GM18907 (cell line): ENCODE measurements around the gene MUTYH.
"Not testable (repeated sequence)": the region's sequence is repeated elsewhere in the genome, so short reads cannot be mapped to it uniquely, and the experiment has no call there.

ENCODE experiments used
- ATAC-seq: cut with Tn5 transposase; IDR thresholded peaks from one replicate; pipeline ENCODE4 v1.9.1; 2021; ENCODE audit warnings: mild to moderate bottlenecking, moderate library complexity; ENCODE audit not compliant: unreplicated experiment

Gene MUTYH

GRCh38 chr1:45339789-45340558 is at the start of gene MUTYH, which contains the start of gene TOE1:
Gene MUTYH, minus strand, starts transcription at chr1:45340440. Its CDS starts 5,935 bp downstream, at chr1:45334505.
Gene TOE1, plus strand, starts transcription at chr1:45340170. Its CDS starts 83 bp downstream, at chr1:45340253.
- peak; percentile 85 for ATAC-seq

- no peak for ATAC-seq
These were observed 46.0 kb upstream of the MUTYH start for GRCh38 chr1:45386219-45386618.

- no peak for ATAC-seq
These were observed 45.1 kb upstream of the MUTYH start for GRCh38 chr1:45385302-45385701.

GRCh38 chr1:45384213-45384612 is 44.0 kb upstream of the MUTYH start:
- not testable (repeated sequence) for ATAC-seq

GRCh38 chr1:45383191-45383590 is 43.0 kb upstream of the MUTYH start:
- ATAC-seq = no peak

- ATAC-seq = no peak
These were observed 41.0 kb upstream of the MUTYH start for GRCh38 chr1:45381243-45381642.

- ATAC-seq = no peak
These were observed 40.5 kb upstream of the MUTYH start for GRCh38 chr1:45380730-45381129.

- no peak for ATAC-seq
These were observed 39.9 kb upstream of the MUTYH start for GRCh38 chr1:45380125-45380524.

GRCh38 chr1:45379524-45379923 is 39.3 kb upstream of the MUTYH start:
- ATAC-seq = no peak

- no peak for ATAC-seq
These were observed 37.9 kb upstream of the MUTYH start for GRCh38 chr1:45378184-45378583.

- ATAC-seq = no peak
These were observed 35.2 kb upstream of the MUTYH start for GRCh38 chr1:45375104-45376090.

- ATAC-seq = no peak
These were observed 33.3 kb upstream of the MUTYH start for GRCh38 chr1:45373573-45373972.

GRCh38 chr1:45370575-45370974 is 30.3 kb upstream of the MUTYH start:
- peak; percentile 57 for ATAC-seq

- ATAC-seq = no peak
These were observed 24.8 kb upstream of the MUTYH start for GRCh38 chr1:45365051-45365450.

GRCh38 chr1:45364294-45364693 is 24.1 kb upstream of the MUTYH start:
- ATAC-seq = no peak

- ATAC-seq = not testable (repeated sequence)
These were observed 20.7 kb upstream of the MUTYH start for GRCh38 chr1:45360981-45361380.

GRCh38 chr1:45359882-45360513 is 19.8 kb upstream of the MUTYH start:
- no peak for ATAC-seq

GRCh38 chr1:45356186-45356585 is 15.9 kb upstream of the MUTYH start:
- no peak for ATAC-seq

- no peak for ATAC-seq
These were observed 15.4 kb upstream of the MUTYH start for GRCh38 chr1:45355683-45356082.

- no peak for ATAC-seq
These were observed 14.6 kb upstream of the MUTYH start for GRCh38 chr1:45354838-45355237.

- ATAC-seq = no peak
These were observed 13.4 kb upstream of the MUTYH start for GRCh38 chr1:45353685-45354084.
